ENCODE data around the gene ERC1. TPM values are rescaled to one million over a fixed set of nuclear protein-coding genes. Genes with fewer than 3 reads are reported as not detected.

The ERC1 gene
- total RNA-seq, 2 donors from 2014 or later, result 18.9 to 72.9 TPM

- Histone ChIP-seq H3K9me3 (no peaks in the 10 kb centered on the region), H3K4me1 (replicated peaks) (no peaks in the 10 kb centered on the region), H3K27ac (no peak overlapping the region), H3K27me3 (replicated peaks; ENCODE audit: insufficient read depth) (no peaks in the 10 kb centered on the region), H3K4me3 (no peak overlapping the region), H3K36me3 (no peaks in the 10 kb centered on the region)
- 96% methylated on average over 1 of the region's 1 CpG for WGBS
- no peak for DNase-seq (ENCODE audit: low spot score)
- intact Hi-C loops (cut with DNase I), result no loop called here
- no peak for TF ChIP-seq POLR2AphosphoS5 (IDR thresholded peaks at IDR 0.05)
- no peak for TF ChIP-seq CTCF (IDR thresholded peaks at IDR 0.05)
- TF ChIP-seq POLR2A (IDR thresholded peaks at IDR 0.05), result no peak
Measured at GRCh38 chr12:1346126-1346525, 355.1 kb downstream of the ERC1 start.

GRCh38 chr12:1347294-1347693, 356.3 kb downstream of the ERC1 start:
- Histone ChIP-seq H3K27ac (no peak overlapping the region), H3K27me3 (replicated peaks; ENCODE audit: insufficient read depth) (no peaks in the 10 kb centered on the region), H3K36me3 (no peaks in the 10 kb centered on the region), H3K4me3 (no peak overlapping the region), H3K4me1 (replicated peaks) (no peaks in the 10 kb centered on the region), H3K9me3 (no peaks in the 10 kb centered on the region)
- no peak for TF ChIP-seq POLR2A (IDR thresholded peaks at IDR 0.05)
- no peak for TF ChIP-seq POLR2AphosphoS5 (IDR thresholded peaks at IDR 0.05)
- no peak for TF ChIP-seq CTCF (IDR thresholded peaks at IDR 0.05)
- intact Hi-C loops (cut with DNase I), result no loop called here
- DNase-seq (ENCODE audit: low spot score), result no peak

GRCh38 chr12:1348606-1349005, 357.6 kb downstream of the ERC1 start:
- H3K36me3 ChIP-seq, result no peaks in the 10 kb centered on the region
- no peaks in the 10 kb centered on the region for H3K27me3 ChIP-seq (replicated peaks; ENCODE audit: insufficient read depth)
- no peak overlapping the region for H3K27ac ChIP-seq
- H3K4me1 ChIP-seq (replicated peaks), result no peaks in the 10 kb centered on the region
- TF ChIP-seq CTCF (IDR thresholded peaks at IDR 0.05), result no peak
- no peak for TF ChIP-seq POLR2A (IDR thresholded peaks at IDR 0.05)
- TF ChIP-seq POLR2AphosphoS5 (IDR thresholded peaks at IDR 0.05), result no peak
- intact Hi-C loops (cut with DNase I), result no loop called here
- H3K9me3 ChIP-seq, result no peaks in the 10 kb centered on the region
- H3K4me3 ChIP-seq, result no peak overlapping the region
- no peak for DNase-seq (ENCODE audit: low spot score)
- 94% methylated on average over 6 of the region's 6 CpGs for WGBS

GRCh38 chr12:1350055-1350933, 359.3 kb downstream of the ERC1 start:
- Histone ChIP-seq H3K4me3 (no peak overlapping the region), H3K9me3 (no peaks in the 10 kb centered on the region), H3K36me3 (no peaks in the 10 kb centered on the region), H3K27ac (peak overlapping the region; percentile 44 to 45), H3K4me1 (replicated peaks) (no peaks in the 10 kb centered on the region), H3K27me3 (replicated peaks; ENCODE audit: insufficient read depth) (no peaks in the 10 kb centered on the region)
- intact Hi-C loops (cut with DNase I), result no loop called here
- 36% methylated on average over 6 of the region's 6 CpGs for WGBS
- DNase-seq (ENCODE audit: low spot score), result peak; percentile 59
- peak; percentile 92 for TF ChIP-seq POLR2AphosphoS5 (IDR thresholded peaks at IDR 0.05)
- TF ChIP-seq CTCF (IDR thresholded peaks at IDR 0.05), result no peak
- no peak for TF ChIP-seq POLR2A (IDR thresholded peaks at IDR 0.05)

GRCh38 chr12:1350934-1351240, 359.9 kb downstream of the ERC1 start:
- Histone ChIP-seq H3K27ac (peak overlapping the region; percentile 30 to 44), H3K36me3 (no peaks in the 10 kb centered on the region), H3K9me3 (no peaks in the 10 kb centered on the region), H3K4me1 (replicated peaks) (no peaks in the 10 kb centered on the region), H3K4me3 (no peak overlapping the region), H3K27me3 (replicated peaks; ENCODE audit: insufficient read depth) (no peaks in the 10 kb centered on the region)
- 79% methylated on average over 1 of the region's 1 CpG for WGBS
- intact Hi-C loops (cut with DNase I), result no loop called here
- TF ChIP-seq POLR2AphosphoS5 (IDR thresholded peaks at IDR 0.05), result no peak
- TF ChIP-seq POLR2A (IDR thresholded peaks at IDR 0.05), result no peak
- TF ChIP-seq CTCF (IDR thresholded peaks at IDR 0.05), result no peak
- no peak for DNase-seq (ENCODE audit: low spot score)
